HG02840 (cell line): ENCODE data around the gene QKI.

Experiments used
- ATAC-seq: cut with Tn5 transposase; IDR thresholded peaks from one replicate; pipeline ENCODE4 v1.9.1; 2021; ENCODE audit warnings: mild to moderate bottlenecking, moderate library complexity, moderate number of reproducible peaks; ENCODE audit not compliant: unreplicated experiment, low FRiP score

Gene QKI

GRCh38 chr6:163522033-163522432, 107.5 kb downstream of the QKI start:
- no peak for ATAC-seq

DNA sequence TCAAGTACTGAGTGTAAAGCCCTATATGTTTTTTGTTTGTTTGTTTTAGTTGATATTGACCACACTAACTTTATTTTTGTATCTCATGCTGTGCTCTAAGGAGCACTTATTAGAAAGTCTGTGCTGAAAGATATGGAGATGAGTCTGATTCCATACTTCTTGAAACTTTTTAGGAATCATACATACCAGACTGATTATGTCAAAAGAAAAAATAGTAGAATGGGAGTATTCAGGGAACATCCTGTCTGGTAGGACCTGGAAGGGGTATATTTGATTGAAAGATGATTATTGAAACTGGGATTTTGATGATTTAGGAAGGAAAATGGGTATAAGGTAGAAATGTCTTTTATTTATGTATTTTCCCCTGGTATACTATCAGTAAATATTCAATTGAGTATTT, 111.4 kb downstream of the QKI start:
- no peak for ATAC-seq

DNA sequence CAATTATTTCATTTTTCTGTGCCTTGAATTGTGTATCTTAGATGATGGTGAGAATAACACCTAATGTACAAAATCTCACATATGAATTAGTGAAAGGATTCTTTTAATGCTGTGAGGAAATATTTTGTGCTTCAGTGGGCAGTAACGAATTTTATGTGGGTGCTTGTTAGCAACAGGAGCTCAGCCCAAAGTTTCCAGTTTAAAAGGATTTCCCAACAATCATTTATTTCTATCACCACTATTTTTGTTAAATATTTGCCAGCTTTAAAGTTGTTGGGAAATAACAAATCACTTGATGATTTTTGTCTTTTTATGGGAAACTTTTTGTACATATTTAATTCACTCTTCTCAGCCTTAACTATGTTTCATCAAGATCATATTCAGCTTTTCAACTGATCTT, 111.8 kb downstream of the QKI start:
- ATAC-seq: no peak

GRCh38 chr6:163527291-163527690, 112.8 kb downstream of the QKI start:
- ATAC-seq: no peak

- ATAC-seq: no peak
Measured at GRCh38 chr6:163529605-163530004, 115.1 kb downstream of the QKI start.

GRCh38 chr6:163530406-163530805, 115.9 kb downstream of the QKI start:
- ATAC-seq: no peak

GRCh38 chr6:163531122-163531521, 116.6 kb downstream of the QKI start:
- no peak for ATAC-seq

DNA sequence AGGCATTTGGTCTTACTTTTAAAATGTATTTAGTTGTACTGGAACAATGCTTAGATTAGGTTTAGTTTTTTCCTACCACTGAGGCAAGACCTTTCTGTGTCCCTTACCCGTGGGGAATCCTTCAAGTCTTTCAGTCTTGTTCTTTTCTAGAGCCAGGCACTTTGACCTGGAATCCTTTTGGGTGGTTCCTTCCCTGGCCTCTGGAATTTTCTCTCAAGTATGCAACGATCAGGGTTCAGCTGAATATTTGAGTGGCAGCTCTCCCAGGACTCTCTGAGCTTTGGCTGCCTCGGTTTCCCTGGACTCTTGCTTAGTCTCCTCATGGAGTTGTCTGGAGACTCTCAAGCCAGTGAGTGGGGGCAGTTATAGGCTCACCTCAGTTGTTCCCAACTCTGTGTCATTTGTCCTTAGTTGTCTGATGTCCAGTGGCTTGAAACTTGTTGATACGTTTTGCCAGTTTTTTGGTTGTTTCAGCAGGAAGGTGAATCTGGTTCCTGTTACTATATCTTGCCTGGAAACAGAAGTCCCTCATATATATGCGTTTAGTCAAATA, 118.1 kb downstream of the QKI start:
- no peak for ATAC-seq

GRCh38 chr6:163533443-163533842, 118.9 kb downstream of the QKI start:
- no peak for ATAC-seq

DNA sequence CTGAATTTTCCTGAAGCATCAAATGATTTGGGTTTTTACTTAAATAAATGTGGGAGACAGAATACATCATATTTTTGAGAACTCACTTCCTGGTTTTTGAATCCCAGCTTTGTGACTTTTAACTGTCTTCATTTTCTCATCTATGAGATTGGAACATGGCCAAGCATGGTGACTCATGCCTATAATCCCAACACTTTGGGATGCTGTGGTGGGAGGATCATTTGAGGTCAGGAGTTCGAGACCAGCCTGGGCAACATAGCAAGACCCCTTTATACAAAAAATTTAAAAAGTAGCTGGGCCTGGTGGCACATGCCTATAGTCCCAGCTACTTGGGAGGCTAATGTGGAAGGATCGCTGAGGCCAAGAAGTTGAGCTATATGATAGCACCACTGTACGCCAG, 122.3 kb downstream of the QKI start:
- ATAC-seq: no peak

DNA sequence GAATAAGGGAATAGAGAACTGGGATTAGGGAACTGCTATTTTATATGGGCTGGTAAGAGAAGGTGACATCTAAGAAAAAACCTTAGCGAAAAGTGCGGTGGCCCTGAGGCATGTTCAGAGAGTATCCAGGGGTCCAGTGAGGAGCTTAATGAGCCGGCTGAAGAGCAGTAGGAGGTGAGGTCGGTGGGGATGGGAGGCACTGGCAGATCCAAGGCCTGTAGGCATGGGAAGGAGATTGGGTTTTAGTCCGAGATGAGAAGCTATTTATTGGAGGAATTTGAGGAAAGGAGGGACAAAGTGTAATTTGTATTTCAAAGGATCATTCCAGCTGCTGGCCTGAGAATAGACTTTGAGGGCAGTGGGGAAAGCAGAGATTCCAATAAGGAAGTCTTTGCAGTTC, 123.8 kb downstream of the QKI start:
- no peak for ATAC-seq

- no peak for ATAC-seq
Measured at GRCh38 chr6:163539101-163539762, 124.7 kb downstream of the QKI start.

DNA sequence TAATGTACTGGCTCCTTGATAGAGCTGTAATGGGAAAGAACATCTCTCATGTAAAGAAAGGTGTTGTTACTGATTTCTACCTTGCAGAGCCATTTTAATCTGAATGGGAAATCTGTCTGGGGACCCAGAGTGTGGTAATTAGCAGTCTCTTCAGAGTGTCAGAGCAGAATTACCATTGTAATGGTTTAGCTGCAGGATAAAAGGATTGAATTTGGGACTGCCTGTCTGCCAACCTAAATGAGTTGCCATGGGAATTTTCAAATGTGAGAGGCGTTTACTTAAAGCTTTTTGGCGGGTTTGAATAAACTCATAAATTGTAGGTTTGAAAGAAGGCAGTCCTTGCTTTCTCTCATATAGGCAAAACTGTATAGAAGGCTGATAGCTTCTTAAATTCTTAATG, 128.8 kb downstream of the QKI start:
- no peak for ATAC-seq

- no peak for ATAC-seq
Measured at GRCh38 chr6:163545370-163545769, 130.9 kb downstream of the QKI start.

DNA sequence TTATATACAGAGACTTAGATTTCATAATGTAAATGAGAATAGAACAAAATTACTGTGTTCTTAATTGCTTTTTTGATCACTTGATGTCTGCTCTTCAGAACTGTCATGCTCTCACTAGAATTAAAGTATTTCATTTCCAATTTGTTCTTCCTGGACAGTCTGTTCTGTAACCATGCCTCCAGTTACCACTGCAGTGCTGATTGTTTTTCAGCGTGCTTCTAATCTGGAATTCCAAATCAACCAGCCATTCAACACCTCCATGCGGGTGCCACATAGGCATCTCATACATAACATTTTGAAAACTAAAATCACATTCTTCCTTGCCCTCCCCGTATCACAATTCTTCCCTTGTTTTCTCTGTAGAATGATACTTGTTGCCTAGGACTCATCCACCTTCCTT, 132.8 kb downstream of the QKI start:
- ATAC-seq: no peak

GRCh38 chr6:163548624-163549023, 134.1 kb downstream of the QKI start:
- no peak for ATAC-seq

DNA sequence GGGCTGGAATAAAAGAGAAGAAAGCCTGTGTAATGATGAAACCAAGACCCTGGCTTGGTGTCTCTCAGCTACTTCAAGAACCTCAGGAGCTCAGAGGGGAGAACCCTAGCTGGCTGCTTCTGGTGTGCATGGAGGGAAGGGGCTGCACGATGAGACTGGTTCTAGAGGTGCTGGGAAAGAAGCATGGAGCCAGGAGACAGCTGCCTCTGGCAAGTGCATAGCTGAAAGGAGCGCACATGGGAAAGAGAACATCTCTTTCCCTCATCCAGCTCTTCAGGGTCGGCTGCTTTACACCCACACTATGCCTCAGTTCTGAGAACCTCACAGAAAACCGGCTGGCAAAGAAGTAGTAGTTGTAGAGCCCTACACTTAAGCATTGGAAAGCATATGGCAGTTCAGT, 139.5 kb downstream of the QKI start:
- ATAC-seq: no peak

- ATAC-seq: no peak
Measured at GRCh38 chr6:163554663-163555062, 140.1 kb downstream of the QKI start.

- ATAC-seq: no peak
Measured at GRCh38 chr6:163559661-163560060, 145.1 kb downstream of the QKI start.

DNA sequence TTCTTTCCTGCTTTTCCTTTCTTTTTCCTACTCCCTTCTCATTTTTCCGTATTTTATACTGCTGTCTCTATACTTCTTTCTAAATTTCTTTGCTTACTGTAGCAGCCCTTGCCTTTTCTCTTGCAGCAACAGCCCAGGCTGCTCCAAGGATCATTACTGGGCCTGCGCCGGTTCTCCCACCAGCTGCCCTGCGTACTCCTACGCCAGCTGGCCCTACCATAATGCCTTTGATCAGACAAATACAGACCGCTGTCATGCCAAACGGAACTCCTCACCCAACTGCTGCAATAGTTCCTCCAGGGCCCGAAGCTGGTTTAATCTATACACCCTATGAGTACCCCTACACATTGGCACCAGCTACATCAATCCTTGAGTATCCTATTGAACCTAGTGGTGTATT, 148.8 kb downstream of the QKI start:
- no peak for ATAC-seq

DNA sequence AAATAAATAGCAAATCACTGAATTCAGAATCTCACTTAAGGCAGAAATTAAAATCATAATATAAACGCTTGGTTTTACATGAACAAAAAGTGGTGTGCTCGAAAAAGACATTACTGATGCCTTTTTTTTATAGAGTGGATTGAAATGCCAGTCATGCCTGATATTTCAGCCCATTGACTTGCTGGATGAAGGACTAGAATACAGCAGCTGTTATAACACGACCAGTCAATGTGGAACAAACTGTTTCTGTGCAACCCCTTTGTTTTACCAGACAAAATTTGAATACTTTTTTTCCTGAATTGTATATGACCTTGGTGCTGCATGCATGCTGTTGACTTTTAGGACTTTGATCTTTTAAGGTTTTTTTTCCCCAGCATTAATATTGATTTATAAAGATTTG, 150.0 kb downstream of the QKI start:
- ATAC-seq: no peak

- no peak for ATAC-seq
Measured at GRCh38 chr6:163565140-163565539, 150.6 kb downstream of the QKI start.

- no peak for ATAC-seq
Measured at GRCh38 chr6:163566056-163566455, 151.5 kb downstream of the QKI start.
